Retinal pigment epithelial cell (primary cell): Measurements from ENCODE around the gene DMBT1.
"Not testable (repeated sequence)": the region's sequence is repeated elsewhere in the genome, so short reads cannot be mapped to it uniquely, and the experiment has no call there.

Experiments used
- DNase-seq: peaks from one replicate; pipeline ENCODE4 v3.0.0-alpha.2; 2010; ENCODE audit warnings: low read depth
- H3K4me3 ChIP-seq: 2 replicates; pipeline ENCODE4 v1.5.1; 2011; ENCODE audit warnings: mild to moderate bottlenecking, low read length, control low read depth, moderate library complexity
- CTCF ChIP-seq: conservative IDR thresholded peaks from 2 replicates; pipeline ENCODE4 v1.5.1; 2011; ENCODE audit warnings: low read depth, low read length, control low read depth, inconsistent platforms

DMBT1 gene

GRCh38 chr10:122571892-122572291 lies 11.3 kb downstream of the DMBT1 start:
- DNase-seq, result no peak
- no peak overlapping the region for H3K4me3 ChIP-seq
- TF ChIP-seq CTCF, result no peak

- no peak for DNase-seq
- no peak for TF ChIP-seq CTCF
Measured at GRCh38 chr10:122575776-122576175, 15.2 kb downstream of the DMBT1 start.

GRCh38 chr10:122576291-122576690 lies 15.7 kb downstream of the DMBT1 start:
- no peak for DNase-seq
- H3K4me3 ChIP-seq, result no peak overlapping the region
- no peak for TF ChIP-seq CTCF

More at GRCh38 chr10:122575776-122576175, 15.2 kb downstream of the DMBT1 start:
- no peak overlapping the region for H3K4me3 ChIP-seq

GRCh38 chr10:122577311-122577885 lies 16.8 kb downstream of the DMBT1 start:
- DNase-seq, result no peak
- H3K4me3 ChIP-seq, result no peak overlapping the region
- TF ChIP-seq CTCF, result no peak

GRCh38 chr10:122586070-122586469 lies 25.5 kb downstream of the DMBT1 start:
- DNase-seq, H3K4me3 ChIP-seq: not testable (repeated sequence)

GRCh38 chr10:122587098-122587760 lies 26.7 kb downstream of the DMBT1 start:
- no peak for DNase-seq
- H3K4me3 ChIP-seq, result no peak overlapping the region
- TF ChIP-seq CTCF, result no peak

- TF ChIP-seq CTCF, result no peak
- no peak for DNase-seq
- no peak overlapping the region for H3K4me3 ChIP-seq
Measured at GRCh38 chr10:122588381-122588780, 27.8 kb downstream of the DMBT1 start.

- DNase-seq, result no peak
- H3K4me3 ChIP-seq, result no peak overlapping the region
- no peak for TF ChIP-seq CTCF
Measured at GRCh38 chr10:122590153-122590552, 29.6 kb downstream of the DMBT1 start.
